Measurements from ENCODE around the gene HSPA13. TPM values are rescaled to one million over a fixed set of nuclear protein-coding genes. Genes with fewer than 3 reads are reported as not detected.

HSPA13 gene
- total and polyA plus RNA-seq, 2 experiments from 2014 or later: 51.6 to 76.2 TPM

DNA sequence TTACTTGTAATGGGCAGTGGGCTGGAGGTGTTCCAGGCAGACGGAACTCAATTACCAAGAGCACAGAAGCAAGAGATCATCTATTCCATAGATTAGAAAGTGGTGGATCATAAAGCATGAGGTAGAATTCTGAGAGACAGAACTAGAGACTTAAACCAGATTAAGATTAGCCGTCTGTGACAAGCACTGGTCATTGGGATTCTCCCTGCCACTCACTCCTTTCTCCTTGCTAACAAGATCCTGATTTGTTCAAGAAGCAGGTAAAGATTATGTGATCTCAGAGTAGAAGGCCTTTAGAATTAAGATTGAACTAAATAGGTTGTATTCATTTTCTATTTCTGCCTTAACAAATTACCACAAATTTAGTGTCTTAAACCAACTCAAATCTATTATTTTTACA lies 1.5 kb upstream of the HSPA13 start:
- DNase-seq: no peak
- in situ Hi-C loops (cut with MboI): loop anchor here (25.0 kb wide), 1 partner anchor 1428 kb away; no protein-coding TSS in a partner anchor
- Histone ChIP-seq H3K4me3 (peak overlapping the region; percentile 88), H2AFZ (peak overlapping the region; percentile 93), H3K27ac (no peak overlapping the region), H3K79me2 (ENCODE audit: insufficient read depth) (peaks cover 35% of the 10 kb centered on the region), H3K4me2 (ENCODE audit: unreplicated experiment) (peak overlapping the region; percentile 83), H3K9ac (peak overlapping the region; percentile 91), H4K20me1 (ENCODE audit: insufficient read depth) (no peaks in the 10 kb centered on the region), H3K9me2 (ENCODE audit: insufficient read depth) (no peaks in the 10 kb centered on the region), H3F3A (ENCODE audit: insufficient read depth) (no peaks in the 10 kb centered on the region), H3K27me3 (replicated peaks; ENCODE audit: insufficient read depth) (no peaks in the 10 kb centered on the region), H3K4me1 (ENCODE audit: insufficient read depth) (peaks cover 30% of the 10 kb centered on the region), H3K36me3 (ENCODE audit: low read depth) (no peaks in the 10 kb centered on the region), H3K9me3 (ENCODE audit: low read depth) (no peaks in the 10 kb centered on the region)
- 93 to 98% methylated on average over 2 of the region's 2 CpGs for WGBS, 2 experiments (ENCODE audit: low coverage in 1 of 2, low lambda C conversion rate in 2 of 2, missing lambda C conversion rate in 2 of 2)
- TF ChIP-seq EZH2phosphoT487 (IDR thresholded peaks at IDR 0.05; ENCODE audit: insufficient read depth, low read depth) (no peak), EZH2 (IDR thresholded peaks at IDR 0.05; ENCODE audit: insufficient read depth, poor library complexity, severe bottlenecking) (no peak)

DNA sequence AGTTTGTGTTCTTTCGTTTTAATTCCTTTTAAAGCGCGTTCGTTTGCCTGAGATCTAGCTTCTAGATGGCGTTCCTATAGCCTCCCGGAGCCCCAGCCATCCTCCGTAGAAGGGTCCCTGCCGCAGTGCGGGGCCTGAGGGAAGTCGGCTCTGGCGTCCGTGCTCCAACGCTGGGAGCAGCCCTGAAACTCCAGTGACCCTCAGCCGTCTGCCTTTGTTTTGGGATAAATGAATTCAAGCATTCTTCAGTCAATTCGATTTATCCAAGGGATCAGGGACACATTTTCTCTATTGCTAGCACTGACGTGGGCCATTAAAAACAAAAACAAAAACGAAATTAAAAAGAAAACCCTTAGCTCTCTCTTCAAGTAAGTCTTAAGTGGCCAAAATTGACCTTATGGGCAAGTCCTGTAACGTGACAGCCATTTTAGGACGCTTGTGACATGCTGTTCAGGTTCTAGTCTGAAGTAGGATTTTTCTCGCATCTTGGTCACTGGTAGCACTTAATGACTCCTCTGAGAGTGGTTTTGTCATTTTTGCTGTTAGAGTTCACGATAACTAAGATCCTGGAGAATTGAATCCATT lies 742 bp upstream of the HSPA13 start:
- Histone ChIP-seq H3K4me2 (ENCODE audit: unreplicated experiment) (peak overlapping the region; percentile 83), H3K79me2 (ENCODE audit: insufficient read depth) (peaks cover 43% of the 10 kb centered on the region), H2AFZ (peak overlapping the region; percentile 93), H3K27ac (peak overlapping the region; percentile 80), H3K9ac (peak overlapping the region; percentile 91), H3F3A (ENCODE audit: insufficient read depth) (no peaks in the 10 kb centered on the region), H3K27me3 (replicated peaks; ENCODE audit: insufficient read depth) (no peaks in the 10 kb centered on the region), H4K20me1 (ENCODE audit: insufficient read depth) (no peaks in the 10 kb centered on the region), H3K4me3 (peak overlapping the region; percentile 88), H3K9me3 (ENCODE audit: low read depth) (no peaks in the 10 kb centered on the region), H3K36me3 (ENCODE audit: low read depth) (0 out of 2 replicates have a peak, but pooled peaks cover 4% of the 10 kb centered on the region), H3K4me1 (ENCODE audit: insufficient read depth) (peaks cover 32% of the 10 kb centered on the region), H3K9me2 (ENCODE audit: insufficient read depth) (no peaks in the 10 kb centered on the region)
- peak; percentile 60 for DNase-seq
- 1 to 2% methylated on average over 21 of the region's 21 CpGs for WGBS, 2 experiments (ENCODE audit: low coverage in 1 of 2, low lambda C conversion rate in 2 of 2, missing lambda C conversion rate in 2 of 2)
- TF ChIP-seq EZH2phosphoT487 (IDR thresholded peaks at IDR 0.05; ENCODE audit: insufficient read depth, low read depth) (no peak), EZH2 (IDR thresholded peaks at IDR 0.05; ENCODE audit: insufficient read depth, poor library complexity, severe bottlenecking) (no peak)
- in situ Hi-C loops (cut with MboI): loop anchor here (25.0 kb wide), 1 partner anchor 1429 kb away; no protein-coding TSS in a partner anchor

- Histone ChIP-seq H2AFZ (peak overlapping the region; percentile 88), H3K9ac (peak overlapping the region; percentile 91), H3K9me3 (ENCODE audit: low read depth) (no peaks in the 10 kb centered on the region), H3K27me3 (replicated peaks; ENCODE audit: insufficient read depth) (no peaks in the 10 kb centered on the region), H3F3A (ENCODE audit: insufficient read depth) (no peaks in the 10 kb centered on the region), H3K4me1 (ENCODE audit: insufficient read depth) (peaks cover 32% of the 10 kb centered on the region), H3K4me3 (peak overlapping the region; percentile 90), H4K20me1 (ENCODE audit: insufficient read depth) (no peaks in the 10 kb centered on the region), H3K9me2 (ENCODE audit: insufficient read depth) (no peaks in the 10 kb centered on the region), H3K36me3 (ENCODE audit: low read depth) (peaks cover 16% of the 10 kb centered on the region), H3K79me2 (ENCODE audit: insufficient read depth) (peaks cover 55% of the 10 kb centered on the region), H3K4me2 (ENCODE audit: unreplicated experiment) (peak overlapping the region; percentile 97), H3K27ac (peak overlapping the region; percentile 58)
- no peak for TF ChIP-seq EZH2 (IDR thresholded peaks at IDR 0.05; ENCODE audit: insufficient read depth, poor library complexity, severe bottlenecking)
- in situ Hi-C loops (cut with MboI): loop anchor here (25.0 kb wide), 1 partner anchor 1430 kb away; no protein-coding TSS in a partner anchor
- DNase-seq: peak; percentile 55
- WGBS, 2 experiments (ENCODE audit: low coverage in 1 of 2, low lambda C conversion rate in 2 of 2, missing lambda C conversion rate in 2 of 2): 0 to 1% methylated on average over 9 of the region's 9 CpGs
Observed at GRCh38 chr21:14382486-14382834, 486 bp downstream of the HSPA13 start.

- no peak for DNase-seq
- Histone ChIP-seq H3K79me2 (ENCODE audit: insufficient read depth) (peaks cover 52% of the 10 kb centered on the region), H3K27ac (no peak overlapping the region), H3K4me3 (no peak overlapping the region), H3K9me2 (ENCODE audit: insufficient read depth) (no peaks in the 10 kb centered on the region), H2AFZ (no peak overlapping the region), H3K27me3 (replicated peaks; ENCODE audit: insufficient read depth) (no peaks in the 10 kb centered on the region), H4K20me1 (ENCODE audit: insufficient read depth) (no peaks in the 10 kb centered on the region), H3K36me3 (ENCODE audit: low read depth) (peaks cover 62% of the 10 kb centered on the region), H3F3A (ENCODE audit: insufficient read depth) (no peaks in the 10 kb centered on the region), H3K9ac (no peak overlapping the region), H3K4me2 (ENCODE audit: unreplicated experiment) (no peak overlapping the region), H3K9me3 (ENCODE audit: low read depth) (no peaks in the 10 kb centered on the region), H3K4me1 (ENCODE audit: insufficient read depth) (peaks cover 25% of the 10 kb centered on the region)
- 72 to 76% methylated on average over 2 of the region's 2 CpGs for WGBS, 2 experiments (ENCODE audit: low coverage in 1 of 2, low lambda C conversion rate in 2 of 2, missing lambda C conversion rate in 2 of 2)
- in situ Hi-C loops (cut with MboI): loop anchor here (25.0 kb wide), 1 partner anchor 1435 kb away; no protein-coding TSS in a partner anchor
- TF ChIP-seq EZH2 (IDR thresholded peaks at IDR 0.05; ENCODE audit: insufficient read depth, poor library complexity, severe bottlenecking) (no peak), EZH2phosphoT487 (IDR thresholded peaks at IDR 0.05; ENCODE audit: insufficient read depth, low read depth) (no peak)
Observed at GRCh38 chr21:14376854-14377253, 6.1 kb downstream of the HSPA13 start.

Measured in GM23248 (cell line).